NCI-H510A treated with DMSO at 0.1 percent for 48 hours (cell line): ENCODE data around the gene UBR2.
"Not testable (repeated sequence)": the region's sequence is repeated elsewhere in the genome, so short reads cannot be mapped to it uniquely, and the experiment has no call there.

Source experiments
- DNase-seq: peaks from one replicate; lab custom pipeline; 2025; lab: John Stamatoyannopoulos, UW

Gene UBR2

DNA sequence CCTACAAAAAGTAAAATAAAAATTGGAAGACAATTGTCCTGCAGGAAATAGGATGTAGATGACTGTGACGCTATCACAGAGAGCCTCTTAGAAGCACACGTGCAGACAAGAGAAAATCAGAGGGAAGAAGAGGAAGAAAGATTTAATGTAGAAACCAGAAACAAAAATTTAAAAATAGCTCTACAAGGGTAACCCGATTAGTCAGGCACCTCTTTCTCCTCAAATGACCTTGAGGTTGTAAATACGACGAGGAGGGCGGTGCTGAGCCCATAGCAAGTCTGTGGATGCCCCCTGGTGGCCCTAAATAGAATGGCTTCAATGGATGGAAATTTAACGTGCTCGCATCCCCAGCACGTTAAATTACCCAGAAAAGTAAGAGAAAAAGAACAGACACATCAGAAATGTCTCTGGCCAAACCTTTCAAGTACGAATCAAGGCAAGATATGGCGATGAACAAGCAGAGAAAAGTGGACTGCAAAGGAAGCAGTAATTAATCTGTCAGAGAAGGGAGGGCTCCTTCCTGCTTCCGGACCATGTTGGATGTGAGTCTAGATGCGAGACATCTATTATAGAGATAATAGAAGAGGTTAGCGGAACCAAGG is 162.8 kb downstream of the UBR2 start:
- peak; percentile 92 for DNase-seq

DNA sequence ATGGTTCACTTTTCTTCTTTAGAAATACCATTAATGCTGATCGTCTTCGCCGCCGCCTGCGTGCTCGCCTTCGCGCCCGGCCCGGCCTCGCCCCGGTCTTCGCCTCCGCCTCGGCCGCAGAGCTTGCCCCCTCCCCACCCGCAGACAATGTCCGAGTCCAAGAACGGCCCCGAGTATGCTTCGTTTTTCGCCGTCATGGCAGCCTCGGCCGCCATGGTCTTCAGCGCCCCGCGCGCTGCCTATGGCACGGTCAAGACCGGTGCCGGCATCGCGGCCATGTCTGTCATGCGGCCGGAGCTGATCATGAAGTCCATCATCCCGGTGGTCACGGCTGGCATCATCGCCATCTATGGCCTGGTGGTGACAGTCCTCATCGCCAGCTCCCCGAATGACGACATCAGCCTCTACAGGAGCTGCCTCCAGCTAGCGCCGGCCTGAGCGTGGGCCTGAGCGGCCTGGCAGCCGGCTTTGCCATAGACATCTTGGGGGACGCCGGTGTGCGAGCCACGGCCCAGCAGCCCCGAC is 163.3 kb downstream of the UBR2 start:
- DNase-seq, result no peak

DNA sequence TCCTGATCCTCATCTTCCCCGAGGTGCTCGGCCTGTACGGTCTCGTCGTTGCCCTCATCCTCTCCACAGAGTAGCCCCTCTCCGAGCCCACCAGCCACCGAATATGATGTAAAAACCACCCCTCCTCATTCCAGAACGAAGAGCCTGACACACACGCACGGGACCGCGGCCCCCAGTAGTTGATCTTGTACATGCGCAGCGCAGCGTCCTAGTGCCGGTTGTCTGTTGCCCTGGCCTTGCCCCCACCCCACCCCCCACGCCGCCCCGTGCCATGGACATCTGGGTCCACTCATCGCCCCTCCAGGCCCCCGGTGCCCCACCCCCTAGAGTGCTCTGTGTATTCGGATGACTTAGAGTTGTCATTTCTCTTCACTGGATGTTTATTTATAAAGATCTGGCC is 163.8 kb downstream of the UBR2 start:
- DNase-seq, result no peak

DNA sequence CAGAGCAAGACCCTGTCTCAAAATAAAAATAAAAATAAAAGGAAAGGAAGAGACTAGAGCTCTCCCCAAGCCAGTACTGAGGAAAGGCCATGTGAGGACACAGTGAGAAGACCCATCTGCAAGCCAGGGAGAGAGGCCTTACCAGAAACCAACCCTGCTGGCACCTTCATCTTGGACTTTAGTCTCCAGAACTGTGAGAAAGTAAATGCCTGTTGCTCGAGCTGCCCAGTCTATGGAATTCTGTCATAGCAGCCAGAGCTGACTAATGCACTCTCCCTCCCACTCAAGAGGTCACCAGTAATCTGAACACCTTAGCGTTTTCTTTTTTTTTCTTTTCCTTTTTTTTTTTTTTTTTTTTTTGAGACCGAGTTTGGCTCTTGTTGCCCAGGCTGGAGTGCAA is 165.9 kb downstream of the UBR2 start:
- no peak for DNase-seq

DNA sequence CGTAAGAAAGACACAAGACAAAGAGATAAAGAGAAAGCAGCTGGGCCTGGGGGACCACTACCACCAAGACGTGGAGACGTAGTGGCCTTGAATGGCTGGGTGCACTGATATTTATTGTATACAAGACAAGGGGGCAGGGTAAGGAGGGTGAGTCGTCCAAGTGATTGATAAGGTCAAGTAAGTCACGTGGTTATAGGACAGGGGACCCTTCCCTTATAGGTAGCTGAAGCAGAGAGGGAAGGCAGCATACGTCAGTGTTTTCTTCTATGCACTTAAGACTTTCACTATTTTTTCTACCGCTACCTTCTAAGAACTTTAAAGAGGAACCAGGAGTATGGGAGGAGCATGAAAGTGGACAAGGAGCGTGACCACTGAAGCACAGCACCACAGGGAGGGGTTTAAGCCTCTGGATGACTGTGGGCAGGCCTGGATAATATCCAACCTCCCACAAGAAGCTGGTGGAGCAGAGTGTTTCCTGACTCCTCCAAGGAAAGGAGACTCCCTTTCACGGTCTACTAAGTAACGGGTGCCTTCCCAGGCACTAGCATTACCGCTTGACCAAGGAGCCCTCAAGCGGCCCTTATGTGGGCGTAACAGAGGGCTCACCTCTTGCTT is 170.1 kb downstream of the UBR2 start:
- not testable (repeated sequence) for DNase-seq

DNA sequence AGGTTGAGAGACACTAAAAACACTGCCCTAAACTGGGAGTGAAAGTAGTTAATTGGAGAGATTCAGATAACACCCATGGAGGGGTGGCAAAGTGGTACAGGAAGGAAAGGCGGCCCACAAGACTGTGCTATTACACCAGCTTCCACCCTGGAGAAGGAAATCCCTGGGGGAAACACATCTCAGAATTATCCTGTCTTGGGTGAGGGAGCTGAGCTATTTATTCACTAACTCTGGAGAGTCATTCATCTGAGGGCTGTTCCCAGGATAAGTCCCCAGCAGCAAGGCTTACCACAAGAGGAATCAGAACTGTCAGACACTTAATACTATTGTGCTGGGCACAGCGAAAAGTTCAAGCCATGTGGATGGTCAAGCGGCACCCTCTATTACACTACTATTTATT is 172.1 kb downstream of the UBR2 start:
- no peak for DNase-seq

DNA sequence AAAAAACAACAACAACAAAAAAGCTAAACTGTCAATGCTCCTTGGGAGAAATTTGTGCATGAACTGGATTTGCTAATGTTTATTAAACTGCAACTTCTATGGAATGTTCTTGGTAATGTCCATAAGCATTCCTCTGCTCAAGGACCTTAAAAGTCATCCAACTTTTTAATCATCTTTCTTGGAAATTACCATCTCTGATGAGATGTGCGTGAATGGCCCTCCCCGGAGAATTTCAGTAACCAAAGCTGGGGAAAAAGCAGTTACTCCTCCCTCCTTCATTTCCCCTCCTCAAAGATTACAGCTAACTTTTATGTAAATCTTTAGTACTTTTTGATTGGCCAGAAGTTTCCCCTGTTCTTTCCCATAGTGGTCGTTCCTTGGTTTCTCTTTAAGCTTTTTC is 176.9 kb downstream of the UBR2 start:
- no peak for DNase-seq

DNA sequence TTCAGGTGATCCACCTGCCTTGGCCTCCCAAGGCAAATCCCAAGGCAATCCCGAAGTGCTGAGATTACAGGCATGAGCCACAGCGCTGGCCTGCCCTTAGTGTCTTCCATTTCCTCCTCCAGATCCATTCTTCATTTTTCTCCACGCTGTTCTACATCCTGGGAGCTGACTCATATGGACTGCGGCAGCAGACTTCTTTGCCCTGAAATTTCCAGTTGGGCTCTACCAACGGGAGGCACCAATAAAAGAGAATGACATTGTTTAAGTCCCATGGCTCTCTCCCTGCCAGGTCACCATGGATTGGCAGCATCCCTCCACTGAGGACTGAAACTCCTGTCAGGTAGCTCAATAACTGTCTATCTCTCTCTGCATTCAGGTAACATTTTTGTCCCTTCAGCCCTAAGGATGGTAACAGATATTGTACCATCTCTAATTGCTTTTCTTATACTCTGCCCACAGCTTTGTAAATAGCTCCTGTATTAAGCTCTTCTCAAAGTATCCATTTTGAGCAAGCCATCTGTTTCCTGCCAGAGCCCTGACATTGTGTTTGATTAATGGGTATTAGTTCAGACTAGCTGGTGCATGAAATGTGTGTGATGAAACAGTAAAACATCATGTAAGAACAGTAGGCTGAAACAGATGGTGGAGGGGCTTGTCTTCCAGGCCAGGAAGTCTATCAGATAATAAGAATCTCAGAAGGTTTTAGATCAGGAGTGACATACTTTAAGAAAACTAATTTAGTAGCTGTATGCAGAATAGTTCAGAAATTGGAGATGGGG is 178.5 kb downstream of the UBR2 start:
- DNase-seq, result peak; percentile 91
